Suppressor macrophage treated with lipopolysaccharide for 1 hour (primary cell): ENCODE measurements around the gene RGS9BP.
"Not testable (repeated sequence)": the region's sequence is repeated elsewhere in the genome, so short reads cannot be mapped to it uniquely, and the experiment has no call there.

Source experiments
- DNase-seq, 3 donors: peaks; one replicate each; pipeline ENCODE4 v3.0.0-alpha.2; 2020 to 2022

RGS9BP gene

GRCh38 chr19:32675720-32676185, at the start of gene RGS9BP:
TSS of gene RGS9BP (plus strand) at chr19:32675848. CDS start at chr19:32676264, 416 bp downstream.
- peak; percentile 80 to 93 (median 89) for DNase-seq

GRCh38 chr19:32626969-32627368, 48.7 kb upstream of the RGS9BP start:
- DNase-seq, result no peak

- DNase-seq, result no peak
These were observed 47.9 kb upstream of the RGS9BP start for GRCh38 chr19:32627714-32628270.

- DNase-seq, result no peak
These were observed 45.3 kb upstream of the RGS9BP start for GRCh38 chr19:32630338-32630737.

GRCh38 chr19:32631381-32631780, 44.3 kb upstream of the RGS9BP start:
- DNase-seq, result no peak

GRCh38 chr19:32637480-32637879, 38.2 kb upstream of the RGS9BP start:
- DNase-seq, result no peak

GRCh38 chr19:32638625-32639024, 37.0 kb upstream of the RGS9BP start:
- no peak for DNase-seq

- DNase-seq, result no peak
These were observed 32.9 kb upstream of the RGS9BP start for GRCh38 chr19:32642771-32643170.

- DNase-seq, result no peak
These were observed 29.1 kb upstream of the RGS9BP start for GRCh38 chr19:32646556-32646955.

GRCh38 chr19:32647361-32647760, 28.3 kb upstream of the RGS9BP start:
- no peak for DNase-seq

GRCh38 chr19:32649751-32650150, 25.9 kb upstream of the RGS9BP start:
- DNase-seq, result no peak

GRCh38 chr19:32650671-32651070, 25.0 kb upstream of the RGS9BP start:
- no peak for DNase-seq

- DNase-seq, result no peak
These were observed 23.9 kb upstream of the RGS9BP start for GRCh38 chr19:32651729-32652140.

GRCh38 chr19:32652331-32652730, 23.3 kb upstream of the RGS9BP start:
- DNase-seq, result not testable (repeated sequence)

GRCh38 chr19:32652894-32653598, 22.6 kb upstream of the RGS9BP start:
- peak in 1 of 3 donors; percentile 45 for DNase-seq

- no peak for DNase-seq
These were observed 22.1 kb upstream of the RGS9BP start for GRCh38 chr19:32653599-32653915.

- DNase-seq, result not testable (repeated sequence)
These were observed 19.3 kb upstream of the RGS9BP start for GRCh38 chr19:32656379-32656778.

- DNase-seq, result no peak
These were observed 17.6 kb upstream of the RGS9BP start for GRCh38 chr19:32658075-32658474.

- no peak for DNase-seq
These were observed 17.1 kb upstream of the RGS9BP start for GRCh38 chr19:32658527-32658926.

GRCh38 chr19:32661318-32661717, 14.3 kb upstream of the RGS9BP start:
- DNase-seq, result peak; percentile 13 to 21 (median 21)

GRCh38 chr19:32662186-32662585, 13.5 kb upstream of the RGS9BP start:
- DNase-seq, result peak; percentile 67 to 86 (median 69)

- no peak for DNase-seq
These were observed 9.6 kb upstream of the RGS9BP start for GRCh38 chr19:32666084-32666483.

- no peak for DNase-seq
These were observed 6.3 kb upstream of the RGS9BP start for GRCh38 chr19:32669310-32669709.

GRCh38 chr19:32671883-32672593, 3.6 kb upstream of the RGS9BP start:
- DNase-seq, result peak in 2 of 3 donors; percentile 10 to 19
